NOMO-1 treated with DMSO at 0.1 percent for 48 hours (cell line): ENCODE data around the gene TNFRSF6B.

ENCODE experiments used
- DNase-seq: peaks from one replicate; lab custom pipeline; 2025; ENCODE audit not compliant: unreplicated experiment; lab: John Stamatoyannopoulos, UW

The TNFRSF6B gene

DNA sequence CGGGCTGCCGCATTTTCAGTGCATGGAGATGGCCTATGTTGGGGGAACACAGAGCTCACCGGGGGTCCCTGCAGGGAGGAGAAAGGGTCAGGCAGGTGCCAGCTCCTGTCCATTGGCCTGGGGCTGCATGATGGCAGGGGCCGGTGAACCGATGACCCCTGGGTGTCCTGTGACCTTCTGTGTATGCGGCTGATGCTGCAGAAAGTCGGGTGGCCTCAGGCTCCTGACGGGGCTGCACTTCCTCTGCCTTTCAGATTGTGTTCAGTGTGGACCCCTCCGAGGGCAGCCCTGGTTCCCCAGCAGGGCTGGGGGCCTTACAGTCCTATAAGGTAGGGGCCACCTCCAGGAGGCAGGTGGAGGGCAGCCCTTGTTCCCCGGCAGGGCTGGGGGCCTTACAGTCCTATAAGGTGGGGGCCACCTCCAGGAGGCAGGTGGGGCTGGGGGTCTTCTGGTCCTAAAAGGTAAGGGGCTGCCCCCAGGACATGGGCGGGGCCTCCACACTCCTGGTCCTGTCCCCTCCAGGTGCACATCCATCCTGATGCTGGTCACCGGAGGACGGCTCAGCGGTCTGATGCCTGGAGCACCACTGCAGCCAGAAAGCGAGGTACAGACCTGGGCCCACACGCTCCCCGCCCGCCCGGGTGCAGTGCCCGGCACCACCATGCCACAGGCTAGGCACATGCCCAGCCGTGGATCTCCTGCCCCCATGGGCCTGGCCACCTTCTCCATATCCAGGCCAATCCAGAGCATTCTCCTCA, 11.0 kb upstream of the TNFRSF6B start:
- no peak for DNase-seq

DNA sequence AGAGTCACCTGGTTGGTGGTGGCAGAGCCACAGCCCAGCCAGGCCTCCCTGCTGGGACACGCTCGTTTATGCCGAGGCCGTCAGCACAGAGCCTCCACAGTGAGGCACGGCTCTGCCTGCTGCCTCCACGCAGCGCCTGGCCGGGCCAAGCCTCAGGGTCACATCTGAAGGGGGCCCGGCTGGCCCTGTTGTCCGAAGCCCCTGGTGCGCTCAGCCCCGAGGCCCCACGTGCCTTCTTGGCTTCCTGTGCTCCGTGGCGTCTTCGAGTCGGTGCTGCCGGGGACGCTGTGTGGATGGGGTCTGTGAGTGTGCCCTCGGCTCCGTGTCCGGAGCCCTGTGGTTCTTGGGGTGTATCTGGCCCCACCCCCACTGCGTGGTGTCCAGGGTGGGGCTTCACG, 10.4 kb upstream of the TNFRSF6B start:
- no peak for DNase-seq

DNA sequence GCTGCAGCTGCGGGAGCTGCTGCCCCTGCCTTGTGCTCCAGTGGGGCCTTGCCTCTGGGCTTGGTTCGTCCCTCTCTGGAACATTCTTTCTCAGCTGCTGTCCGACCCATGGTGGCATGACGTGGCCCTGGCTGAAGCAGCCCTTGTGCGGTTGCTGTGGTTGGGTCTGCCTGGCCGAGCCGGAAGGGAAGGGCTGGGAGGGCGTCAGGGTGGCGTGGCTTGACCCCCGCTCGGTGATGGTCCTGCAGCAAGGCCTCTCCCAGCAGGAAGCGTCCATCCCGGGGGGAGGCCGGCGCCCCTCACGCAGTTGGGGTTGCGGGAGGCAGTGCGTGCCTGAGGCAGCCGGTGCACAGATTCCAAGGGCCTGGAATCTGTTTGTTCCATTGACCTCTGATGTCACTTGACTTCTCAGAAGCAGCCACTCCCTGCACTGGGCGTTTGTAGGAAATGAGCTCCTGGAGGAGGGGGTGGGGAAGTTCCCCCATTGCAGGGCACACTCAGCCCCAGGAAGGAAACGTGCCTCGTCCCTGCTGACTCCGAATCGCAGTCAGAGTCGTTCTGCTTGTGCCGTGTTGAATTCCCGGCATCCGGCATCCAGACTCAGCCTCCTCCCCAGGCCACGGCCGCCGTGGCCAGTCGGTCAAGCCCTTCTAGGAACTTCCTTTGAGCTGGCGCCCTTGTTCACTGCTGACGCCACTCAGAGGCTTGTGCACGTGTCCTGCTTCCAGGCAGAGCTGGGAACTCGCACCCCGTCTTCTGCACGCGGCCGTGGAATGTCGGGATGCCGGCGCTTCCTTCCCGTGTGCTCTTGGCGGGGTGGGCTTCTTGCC, 9.7 kb upstream of the TNFRSF6B start:
- peak; percentile 42 for DNase-seq

DNA sequence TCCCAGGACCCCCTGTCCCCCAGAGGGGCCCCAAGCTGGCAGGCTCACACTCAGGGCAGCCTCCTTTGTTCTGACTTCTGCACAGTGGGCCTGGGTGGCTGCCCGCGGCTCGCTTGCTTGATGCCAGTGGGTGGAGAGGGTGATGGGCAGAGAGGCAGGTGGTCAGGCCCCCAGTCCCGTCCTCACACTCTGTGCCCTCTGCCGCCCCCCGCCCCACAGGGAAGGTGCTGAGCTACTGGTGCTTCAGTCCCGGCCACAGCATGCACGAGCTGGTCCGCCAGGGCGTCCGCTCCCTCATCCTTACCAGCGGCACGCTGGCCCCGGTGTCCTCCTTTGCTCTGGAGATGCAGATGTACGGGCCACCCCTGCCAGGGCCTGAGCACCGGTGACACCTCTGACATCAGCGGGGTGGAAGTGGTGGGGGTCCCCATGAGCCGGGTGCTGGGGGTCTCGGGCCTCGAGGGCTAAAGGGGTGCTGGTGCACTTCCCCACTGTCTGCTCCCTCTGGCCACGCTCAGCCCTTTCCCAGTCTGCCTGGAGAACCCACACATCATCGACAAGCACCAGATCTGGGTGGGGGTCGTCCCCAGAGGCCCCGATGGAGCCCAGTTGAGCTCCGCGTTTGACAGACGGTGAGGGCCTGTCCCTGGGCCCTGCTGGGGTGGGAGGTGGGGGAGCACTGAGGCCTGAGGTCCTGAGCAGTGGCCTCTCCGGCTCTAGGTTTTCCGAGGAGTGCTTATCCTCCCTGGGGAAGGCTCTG, 8.9 kb upstream of the TNFRSF6B start:
- DNase-seq: no peak

DNA sequence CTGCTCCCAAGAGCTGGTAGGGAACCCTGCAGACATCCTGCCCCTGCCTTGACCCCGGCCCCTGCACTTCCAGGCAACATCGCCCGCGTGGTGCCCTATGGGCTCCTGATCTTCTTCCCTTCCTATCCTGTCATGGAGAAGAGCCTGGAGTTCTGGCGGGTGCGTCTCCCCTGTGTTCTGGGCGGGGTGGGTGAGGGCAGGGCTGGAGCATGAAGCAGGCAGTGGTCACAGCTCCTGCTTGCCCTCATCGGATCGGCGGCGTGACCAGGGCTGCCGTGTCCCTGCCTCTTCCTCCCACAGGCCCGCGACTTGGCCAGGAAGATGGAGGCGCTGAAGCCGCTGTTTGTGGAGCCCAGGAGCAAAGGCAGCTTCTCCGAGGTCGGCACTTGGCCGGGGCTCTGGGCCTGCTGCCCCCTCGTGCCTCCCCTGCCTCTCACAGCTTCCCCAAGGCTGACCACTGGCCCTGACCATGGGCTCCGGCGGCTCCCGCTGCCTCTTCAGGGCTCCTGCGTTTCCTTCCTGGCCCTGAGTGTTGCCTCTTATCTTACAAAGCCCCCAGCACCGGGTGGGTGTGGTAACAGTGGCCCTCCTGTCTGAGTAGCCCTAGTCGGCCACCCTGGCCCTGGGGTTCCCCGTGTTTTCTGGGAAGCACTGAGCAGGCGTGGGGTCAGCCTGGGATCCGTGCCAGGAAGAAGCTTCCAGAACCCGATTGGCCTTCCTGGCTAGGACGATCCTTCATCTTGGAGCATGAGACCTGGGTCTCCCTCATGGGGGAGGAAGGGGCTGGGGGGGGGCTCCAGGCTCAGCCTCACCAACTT, 8.0 kb upstream of the TNFRSF6B start:
- no peak for DNase-seq

DNA sequence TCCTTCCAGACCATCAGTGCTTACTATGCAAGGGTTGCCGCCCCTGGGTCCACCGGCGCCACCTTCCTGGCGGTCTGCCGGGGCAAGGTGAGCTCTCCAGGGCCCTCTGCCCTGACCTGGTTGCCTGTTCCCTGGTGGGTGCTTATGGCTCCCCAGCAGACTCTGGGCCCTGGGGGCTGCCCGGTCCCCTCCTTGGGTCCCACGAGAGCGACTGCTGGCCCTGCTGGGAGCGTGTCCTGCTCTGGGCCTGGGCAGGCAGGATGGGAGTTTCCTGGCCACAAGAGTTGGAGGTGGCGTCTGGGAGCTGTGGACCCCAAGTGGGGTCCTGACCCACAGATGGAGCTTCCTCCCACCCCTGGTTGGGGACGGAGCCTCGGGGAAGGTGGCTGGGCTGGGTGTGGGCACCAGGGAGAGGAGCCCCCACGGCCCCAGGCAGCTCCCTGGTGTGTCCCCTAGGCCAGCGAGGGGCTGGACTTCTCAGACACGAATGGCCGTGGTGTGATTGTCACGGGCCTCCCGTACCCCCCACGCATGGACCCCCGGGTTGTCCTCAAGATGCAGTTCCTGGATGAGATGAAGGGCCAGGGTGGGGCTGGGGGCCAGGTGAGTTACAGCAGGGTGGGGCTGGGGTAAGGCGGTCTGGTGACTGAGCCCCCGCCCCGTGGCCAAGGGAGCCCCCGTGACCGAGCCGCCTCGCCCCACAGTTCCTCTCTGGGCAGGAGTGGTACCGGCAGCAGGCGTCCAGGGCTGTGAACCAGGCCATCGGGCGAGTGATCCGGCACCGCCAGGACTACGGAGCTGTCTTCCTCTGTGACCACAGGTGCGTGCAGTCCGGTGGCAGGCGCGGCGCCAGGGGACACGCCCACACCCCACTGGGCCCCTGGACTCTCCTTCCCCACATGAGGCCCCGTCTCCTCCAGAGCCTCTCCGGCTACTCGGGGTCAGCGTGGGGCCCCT, 7.1 kb upstream of the TNFRSF6B start:
- no peak for DNase-seq

DNA sequence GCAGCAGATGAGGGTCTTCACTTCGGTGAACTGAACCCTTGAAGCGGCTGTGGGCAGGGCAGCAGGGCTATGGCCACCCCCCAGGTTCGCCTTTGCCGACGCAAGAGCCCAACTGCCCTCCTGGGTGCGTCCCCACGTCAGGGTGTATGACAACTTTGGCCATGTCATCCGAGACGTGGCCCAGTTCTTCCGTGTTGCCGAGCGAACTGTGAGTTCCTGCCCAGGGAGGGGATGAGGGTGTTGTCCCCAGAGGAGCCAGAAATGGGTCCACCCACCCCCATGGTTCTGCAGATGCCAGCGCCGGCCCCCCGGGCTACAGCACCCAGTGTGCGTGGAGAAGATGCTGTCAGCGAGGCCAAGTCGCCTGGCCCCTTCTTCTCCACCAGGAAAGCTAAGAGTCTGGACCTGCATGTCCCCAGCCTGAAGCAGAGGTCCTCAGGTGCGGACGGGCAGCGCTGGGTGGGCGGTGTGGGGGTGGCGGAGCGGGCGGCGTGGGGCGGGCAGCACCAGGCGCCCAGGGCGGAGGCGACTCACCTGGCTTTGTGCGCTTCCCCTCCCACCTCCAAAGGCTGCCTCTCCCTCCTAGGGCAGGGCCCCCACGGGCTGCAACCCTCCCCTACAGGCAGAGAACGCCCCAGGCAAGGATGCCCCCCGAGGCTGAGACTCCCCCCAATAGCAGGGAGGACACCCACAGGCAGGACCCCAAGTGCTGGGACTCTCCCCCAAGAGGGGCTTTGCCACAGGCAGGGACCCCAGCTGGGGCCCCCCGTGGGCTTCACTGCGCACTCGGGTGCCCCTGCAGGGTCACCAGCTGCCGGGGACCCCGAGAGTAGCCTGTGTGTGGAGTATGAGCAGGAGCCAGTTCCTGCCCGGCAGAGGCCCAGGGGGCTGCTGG, 6.2 kb upstream of the TNFRSF6B start:
- DNase-seq: no peak

DNA sequence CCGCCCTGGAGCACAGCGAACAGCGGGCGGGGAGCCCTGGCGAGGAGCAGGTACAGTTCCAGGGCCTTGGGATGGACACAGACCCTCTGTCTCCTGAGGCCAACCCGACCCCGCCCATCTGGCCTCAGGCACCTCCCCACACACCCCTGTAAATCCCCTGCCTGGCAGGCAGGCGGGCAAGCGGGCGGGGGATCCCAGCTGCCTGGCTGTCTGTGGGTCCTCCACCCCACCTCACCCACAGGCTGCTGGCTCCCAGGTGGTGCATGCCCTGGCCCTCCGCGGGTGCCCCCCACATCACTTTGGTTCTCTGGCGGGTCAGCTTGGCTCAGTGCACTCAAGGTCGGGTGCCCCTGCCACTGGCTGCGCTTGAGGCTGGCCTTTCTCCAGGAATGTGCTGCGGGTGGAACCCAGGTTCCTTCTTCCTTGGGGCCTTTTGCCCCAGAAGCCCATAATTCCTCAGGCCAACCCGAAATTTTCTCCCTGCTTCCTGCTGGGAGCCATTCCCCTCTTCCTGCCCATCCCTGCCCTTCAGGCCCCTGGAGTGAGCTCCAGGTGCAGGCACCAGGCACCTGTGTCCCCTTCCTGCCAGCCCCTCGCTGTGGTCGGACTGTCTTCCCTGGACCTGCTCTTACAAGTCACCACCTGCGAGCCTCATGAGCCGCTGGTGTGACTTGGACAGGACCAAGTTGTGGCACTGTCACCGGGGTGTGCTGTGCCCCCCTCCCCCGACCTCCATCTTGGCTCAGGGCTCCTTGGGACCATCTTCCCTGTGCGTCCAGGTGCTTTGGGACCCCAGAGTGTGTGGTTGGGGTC, 5.3 kb upstream of the TNFRSF6B start:
- no peak for DNase-seq

DNA sequence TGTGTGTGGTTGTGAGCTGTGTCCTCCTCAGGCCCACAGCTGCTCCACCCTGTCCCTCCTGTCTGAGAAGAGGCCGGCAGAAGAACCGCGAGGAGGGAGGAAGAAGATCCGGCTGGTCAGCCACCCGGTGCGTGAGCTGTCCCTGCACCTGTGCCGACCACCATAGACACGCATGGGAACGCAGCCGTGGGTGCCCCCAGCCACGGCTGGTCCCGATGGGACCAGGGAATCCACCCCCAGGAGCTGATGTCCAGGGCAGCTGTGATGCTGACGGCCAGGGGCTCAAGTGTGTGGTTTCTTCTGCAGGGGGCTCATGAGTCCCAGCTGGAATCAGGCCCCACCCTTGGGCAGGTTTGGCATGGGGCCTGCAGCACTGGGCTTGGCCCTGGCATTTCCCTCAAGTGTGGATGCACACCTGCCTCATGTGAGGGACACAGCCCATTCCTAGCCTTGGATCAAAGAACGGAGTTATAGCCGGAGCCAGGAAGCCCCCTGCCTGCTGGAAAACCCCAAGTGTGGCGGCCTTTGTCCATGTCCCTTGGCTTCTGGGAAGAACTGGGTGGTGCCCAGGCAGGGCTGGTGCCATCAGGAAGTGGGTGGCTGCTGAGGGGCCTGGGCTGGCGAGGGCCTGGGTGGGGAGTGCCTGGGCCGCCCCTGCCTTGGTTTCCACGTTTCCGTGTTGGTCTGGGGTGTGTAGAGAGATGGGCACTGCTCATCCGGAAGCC, 4.6 kb upstream of the TNFRSF6B start:
- DNase-seq: no peak

DNA sequence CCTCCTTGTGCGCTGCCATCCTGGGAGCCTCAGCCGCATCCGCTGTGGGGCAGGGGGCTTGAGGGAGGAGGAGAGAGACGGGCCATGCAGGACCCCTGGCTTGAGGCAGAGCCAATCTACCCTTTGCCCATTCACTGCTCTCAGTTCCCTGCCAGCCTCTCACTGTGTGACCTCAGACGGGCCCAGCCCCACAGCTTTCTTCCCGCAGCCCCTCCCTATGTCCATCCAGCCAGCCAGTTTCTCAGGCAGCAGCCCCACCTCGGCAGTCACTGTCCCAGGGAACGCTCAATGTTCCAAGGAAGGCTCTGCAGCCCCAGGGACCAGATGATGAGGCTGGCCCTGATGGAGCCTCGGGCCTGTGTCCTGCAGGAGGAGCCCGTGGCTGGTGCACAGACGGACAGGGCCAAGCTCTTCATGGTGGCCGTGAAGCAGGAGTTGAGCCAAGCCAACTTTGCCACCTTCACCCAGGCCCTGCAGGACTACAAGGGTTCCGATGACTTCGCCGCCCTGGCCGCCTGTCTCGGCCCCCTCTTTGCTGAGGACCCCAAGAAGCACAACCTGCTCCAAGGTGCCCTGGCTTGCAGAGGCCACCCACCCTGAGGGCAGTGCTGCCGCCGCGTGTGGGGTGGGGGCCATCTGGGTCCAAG, 3.9 kb upstream of the TNFRSF6B start:
- no peak for DNase-seq

DNA sequence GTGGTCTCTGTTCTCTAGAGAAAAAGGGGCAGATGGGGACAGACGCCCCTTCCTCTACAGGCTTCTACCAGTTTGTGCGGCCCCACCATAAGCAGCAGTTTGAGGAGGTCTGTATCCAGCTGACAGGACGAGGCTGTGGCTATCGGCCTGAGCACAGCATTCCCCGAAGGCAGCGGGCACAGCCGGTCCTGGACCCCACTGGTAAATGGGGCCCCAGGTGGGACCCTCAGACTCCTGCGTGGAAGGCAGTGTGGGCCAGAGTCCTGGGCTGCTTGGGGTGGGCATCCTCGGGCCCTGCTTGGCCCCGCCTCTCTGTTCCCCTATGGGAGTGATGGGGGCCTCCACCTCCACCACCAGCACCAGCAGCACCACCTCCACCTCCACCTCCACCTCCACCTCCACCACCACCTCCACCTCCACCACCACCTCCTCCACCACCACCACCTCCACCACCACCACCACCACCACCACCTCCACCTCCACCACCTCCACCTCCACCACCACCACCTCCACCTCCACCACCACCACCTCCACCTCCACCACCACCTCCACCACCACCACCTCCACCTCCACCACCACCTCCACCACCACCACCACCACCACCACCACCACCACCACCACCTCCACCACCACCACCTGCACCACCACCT, 3.2 kb upstream of the TNFRSF6B start:
- DNase-seq: no peak

DNA sequence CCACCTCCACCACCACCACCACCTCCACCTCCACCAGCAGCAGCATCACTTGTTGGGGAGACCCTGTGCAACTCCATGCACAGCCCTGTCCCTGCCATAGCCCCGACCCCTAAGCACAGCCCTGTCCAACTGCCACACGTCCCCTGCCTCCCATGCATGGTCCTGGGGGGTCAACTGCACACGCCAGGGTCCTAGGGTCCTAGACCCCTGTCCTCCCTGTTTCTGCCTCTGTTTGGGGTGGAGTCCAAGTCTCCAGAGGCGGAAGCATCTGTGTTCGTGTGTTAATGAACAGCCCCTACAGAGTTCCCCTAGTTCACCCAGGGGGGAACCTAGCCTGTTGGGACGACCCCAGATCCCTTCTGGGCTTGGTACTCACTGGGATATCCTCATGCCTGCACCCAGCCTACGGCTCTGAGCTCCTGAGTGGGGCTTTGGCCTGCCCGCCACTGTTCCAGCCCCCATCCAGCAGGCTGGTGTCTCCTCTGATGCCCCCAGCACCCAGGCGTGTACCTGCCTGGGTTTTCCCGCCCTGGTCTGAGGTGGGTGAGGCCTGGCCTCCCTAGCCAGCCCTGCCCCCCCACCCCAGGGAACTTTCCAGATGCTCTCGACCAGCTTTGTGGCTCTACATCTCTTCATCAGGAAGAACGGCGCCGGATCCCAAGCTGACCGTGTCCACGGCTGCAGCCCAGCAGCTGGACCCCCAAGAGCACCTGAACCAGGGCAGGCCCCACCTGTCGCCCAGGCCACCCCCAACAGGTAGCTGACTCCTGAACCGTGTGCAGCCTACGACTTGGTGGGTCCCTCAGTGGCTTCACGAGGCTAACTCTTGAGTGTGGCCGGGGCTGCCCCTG, 2.5 kb upstream of the TNFRSF6B start:
- no peak for DNase-seq

DNA sequence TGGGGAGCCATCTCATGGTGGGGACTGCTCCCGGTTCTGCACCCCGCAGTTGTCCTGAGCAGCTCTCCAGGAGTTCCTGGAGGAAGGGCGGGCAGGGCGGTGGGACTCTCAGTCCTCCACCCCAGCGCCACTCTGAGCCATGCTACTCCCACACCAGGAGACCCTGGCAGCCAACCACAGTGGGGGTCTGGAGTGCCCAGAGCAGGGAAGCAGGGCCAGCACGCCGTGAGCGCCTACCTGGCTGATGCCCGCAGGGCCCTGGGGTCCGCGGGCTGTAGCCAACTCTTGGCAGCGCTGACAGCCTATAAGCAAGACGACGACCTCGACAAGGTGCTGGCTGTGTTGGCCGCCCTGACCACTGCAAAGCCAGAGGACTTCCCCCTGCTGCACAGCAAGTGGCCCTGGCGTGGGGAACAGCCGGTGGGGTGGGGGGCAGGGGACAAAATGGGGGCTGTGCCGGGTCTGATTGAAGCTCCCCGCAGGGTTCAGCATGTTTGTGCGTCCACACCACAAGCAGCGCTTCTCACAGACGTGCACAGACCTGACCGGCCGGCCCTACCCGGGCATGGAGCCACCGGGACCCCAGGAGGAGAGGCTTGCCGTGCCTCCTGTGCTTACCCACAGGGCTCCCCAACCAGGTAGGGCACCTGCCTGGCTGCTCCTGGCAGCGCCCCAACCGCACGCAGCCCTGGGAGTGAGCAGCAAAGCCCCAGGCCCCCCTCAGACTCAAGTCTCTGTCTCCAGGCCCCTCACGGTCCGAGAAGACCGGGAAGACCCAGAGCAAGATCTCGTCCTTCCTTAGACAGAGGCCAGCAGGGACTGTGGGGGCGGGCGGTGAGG, 1.6 kb upstream of the TNFRSF6B start:
- DNase-seq: no peak
